ENCODE data around the gene PEA15.

- no peak for TF ChIP-seq YY1 (IDR thresholded peaks at IDR 0.05; ENCODE audit: insufficient read depth, insufficient read length)
- TF ChIP-seq SUZ12 (IDR thresholded peaks at IDR 0.05; ENCODE audit: extremely low read depth, insufficient read depth, insufficient read length) = no peak
These were observed 35.4 kb upstream of the PEA15 start for GRCh38 chr1:160169553-160170399.

Measured in NT2/D1 (cell line).